GM19238 (cell line): ENCODE measurements around the gene WWOX.

Experiments
- DNase-seq: peaks from one replicate; pipeline ENCODE4 v3.0.0; 2011; ENCODE audit warnings: low spot score; ENCODE audit not compliant: insufficient read length

Gene WWOX

DNA sequence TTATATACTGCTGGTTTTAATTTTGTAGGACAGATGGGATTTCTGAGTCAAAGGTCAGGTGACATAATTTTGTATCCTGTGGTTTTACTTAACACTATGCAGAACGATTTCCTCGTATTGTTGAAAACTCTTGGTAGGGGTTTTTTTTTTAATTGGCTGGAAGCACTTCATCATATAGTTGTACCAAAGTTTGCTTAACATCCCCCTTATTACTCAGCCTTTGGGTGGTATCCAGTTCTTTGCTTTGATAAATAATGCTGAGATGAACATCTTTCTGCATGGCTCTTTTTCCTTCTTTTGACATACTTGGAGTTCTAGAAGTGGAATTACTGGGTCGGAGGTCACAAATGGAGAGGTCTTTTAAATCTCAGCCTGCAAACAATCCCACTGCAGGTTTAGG is 1082.0 kb downstream of the WWOX start:
- no peak for DNase-seq

DNA sequence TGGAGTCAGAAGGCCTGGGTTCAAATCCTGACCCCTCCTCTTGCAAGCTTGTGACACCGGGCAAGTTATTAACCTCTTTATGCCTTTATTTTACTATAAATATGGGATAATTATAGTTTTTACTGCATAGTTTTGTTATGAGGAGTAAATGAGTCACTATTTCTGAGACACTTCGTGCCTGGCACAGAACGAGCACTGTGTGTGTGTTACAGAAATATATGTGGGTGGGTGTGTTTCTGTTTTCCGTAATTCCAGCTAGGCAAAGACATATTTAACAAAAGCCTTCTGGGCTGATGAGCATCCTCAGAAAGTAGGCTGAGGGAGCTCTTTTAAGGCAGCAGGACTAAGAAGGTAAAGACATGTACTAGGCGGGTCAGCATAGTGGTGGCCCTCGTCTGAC is 1083.2 kb downstream of the WWOX start:
- no peak for DNase-seq

DNA sequence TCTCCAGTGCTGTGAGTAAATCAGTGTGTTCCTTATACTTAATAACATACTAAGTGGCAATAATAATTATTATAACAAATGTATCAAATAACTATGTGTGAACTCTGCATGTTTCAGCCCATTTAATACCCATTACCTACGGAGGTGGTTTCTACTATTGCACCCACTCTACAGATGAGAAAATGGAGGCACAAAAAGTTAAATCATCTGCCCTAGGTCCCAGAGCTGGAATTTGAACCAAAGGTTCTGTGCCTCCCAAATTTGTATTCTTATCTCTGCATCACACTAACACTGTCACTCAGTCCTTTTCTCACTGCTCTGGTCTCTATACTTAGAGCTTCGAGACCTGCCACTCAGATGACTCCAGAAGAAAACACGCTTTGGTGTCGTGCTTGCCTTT is 1084.1 kb downstream of the WWOX start:
- DNase-seq = no peak

DNA sequence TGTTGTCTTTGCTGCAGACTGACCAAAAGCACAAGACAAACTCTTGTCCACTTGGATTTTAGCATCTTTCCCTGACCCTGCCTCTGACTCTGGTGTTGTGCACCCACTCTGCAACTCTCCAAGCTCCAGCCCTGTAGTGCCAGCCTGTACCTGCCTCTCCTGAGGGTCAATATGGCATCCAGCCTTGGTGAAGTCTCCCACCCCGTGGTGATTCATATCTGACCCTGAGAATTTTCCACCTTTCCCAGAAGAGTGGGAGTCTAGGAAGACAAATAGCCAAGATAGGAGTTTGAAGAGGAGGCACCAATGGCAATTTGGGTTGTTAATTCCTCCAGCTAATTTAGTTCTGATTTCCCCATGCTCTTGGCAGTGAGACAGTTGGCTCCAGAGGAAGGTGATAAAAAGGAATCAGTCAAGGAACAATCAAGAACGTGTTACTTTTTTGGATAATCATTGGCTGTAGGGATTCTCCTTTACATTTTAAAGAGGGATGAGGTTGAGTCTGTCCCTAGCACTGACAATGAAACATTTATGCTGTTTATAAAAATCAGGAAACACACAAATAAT is 1085.1 kb downstream of the WWOX start:
- no peak for DNase-seq

DNA sequence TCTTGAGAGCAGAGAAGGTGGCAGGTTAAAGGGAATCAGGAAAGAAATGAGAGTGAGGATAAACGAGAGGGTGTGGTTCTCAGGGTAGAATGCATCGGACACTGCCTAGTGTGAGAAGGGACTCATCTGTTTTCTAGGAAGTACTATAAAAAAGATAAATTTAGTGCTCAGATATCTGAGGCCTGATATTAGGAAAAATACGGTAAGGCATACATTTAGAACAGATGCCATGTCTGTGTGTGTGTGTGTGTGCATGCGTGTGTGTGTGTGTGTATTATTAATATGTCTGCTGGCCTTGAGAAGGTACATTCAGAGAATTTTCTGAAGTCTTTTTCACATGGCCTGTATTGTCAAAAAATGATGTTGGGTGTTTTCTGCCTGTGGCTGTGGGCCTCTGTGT is 1086.3 kb downstream of the WWOX start:
- no peak for DNase-seq

DNA sequence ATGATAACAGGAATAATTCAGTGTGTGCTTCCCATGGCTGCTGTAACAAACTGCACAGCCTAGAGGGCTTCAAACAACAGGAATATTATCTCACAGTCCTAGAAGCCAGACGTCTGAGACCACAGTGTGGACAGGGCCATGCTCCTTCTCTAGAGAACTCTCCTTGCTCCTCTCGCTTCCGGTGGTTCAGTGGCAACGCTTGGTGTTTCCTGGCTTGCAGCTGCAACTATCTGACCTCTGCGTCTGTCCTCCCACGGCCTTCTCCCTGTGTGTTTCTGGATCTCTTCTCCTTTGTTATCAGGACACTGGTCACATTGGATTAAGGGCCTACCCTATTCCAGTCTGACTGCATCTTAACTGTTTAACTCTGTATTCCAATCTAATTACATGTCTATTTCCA is 1086.7 kb downstream of the WWOX start:
- DNase-seq = no peak

DNA sequence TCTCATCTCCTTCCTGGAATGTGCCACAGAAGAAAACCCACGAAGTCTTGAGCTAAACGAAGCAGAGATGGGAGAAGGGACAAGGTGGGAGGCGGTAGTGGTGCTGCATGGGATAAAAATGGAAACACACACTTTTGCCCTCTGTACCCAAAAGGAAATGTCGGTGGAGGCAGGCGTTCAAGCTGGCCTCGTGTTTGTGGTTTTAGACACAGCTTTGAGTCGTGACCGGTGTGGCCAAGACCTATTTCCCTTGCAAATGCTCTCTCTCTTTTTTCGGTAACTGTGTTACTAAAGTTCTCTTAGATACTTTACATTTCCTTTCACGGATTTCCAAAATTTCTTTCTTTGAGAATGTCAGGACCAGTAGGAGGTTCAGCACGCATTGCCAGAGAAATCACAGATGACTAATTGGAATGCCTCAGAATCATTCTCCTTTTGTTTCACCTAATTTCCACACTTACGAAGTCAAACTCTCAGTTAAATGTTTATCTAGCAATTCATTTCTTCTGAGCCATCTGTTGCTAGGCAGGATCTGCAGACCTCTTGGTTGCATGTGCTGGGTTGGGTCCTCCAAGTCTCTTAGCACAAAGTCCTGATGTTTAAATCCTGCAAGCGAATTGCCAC is 1088.8 kb downstream of the WWOX start:
- DNase-seq = no peak

DNA sequence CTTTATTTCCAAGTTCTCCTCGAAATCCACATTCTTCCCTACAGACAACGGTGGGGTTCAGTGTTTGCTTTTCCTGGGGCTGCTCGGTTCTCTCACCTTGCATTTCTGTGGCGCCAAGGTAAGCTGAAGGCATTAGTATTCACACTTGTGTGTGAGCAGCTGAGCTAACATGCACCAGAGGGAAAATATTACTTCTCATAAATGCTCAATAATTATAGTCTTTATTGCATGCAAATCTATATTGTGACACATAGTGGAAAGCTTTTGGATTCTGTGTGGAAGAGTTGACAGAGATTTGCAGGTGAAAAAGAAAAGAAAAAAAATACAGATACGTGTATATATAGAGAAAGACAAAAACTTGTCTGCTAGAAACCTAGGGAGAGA is 1089.3 kb downstream of the WWOX start:
- DNase-seq = no peak

DNA sequence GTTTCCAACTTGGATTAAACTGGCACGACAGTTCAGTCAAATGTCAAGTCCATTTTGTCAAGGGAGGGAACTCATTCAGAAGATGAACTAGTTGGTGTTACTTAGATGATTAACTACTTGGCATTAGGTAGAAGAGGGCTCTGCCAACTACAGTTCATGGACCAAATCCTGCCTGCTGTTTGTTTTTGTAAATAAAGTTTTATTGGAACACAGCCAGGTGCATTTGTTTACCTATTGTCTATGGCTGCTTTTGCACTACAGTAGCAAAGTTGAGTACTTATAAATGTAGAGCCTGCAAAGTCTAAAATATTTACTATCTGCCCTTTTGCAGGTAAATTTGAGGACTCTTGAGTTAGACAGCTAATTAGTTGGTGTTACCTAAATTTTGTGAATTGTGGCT is 1091.1 kb downstream of the WWOX start:
- DNase-seq = no peak

DNA sequence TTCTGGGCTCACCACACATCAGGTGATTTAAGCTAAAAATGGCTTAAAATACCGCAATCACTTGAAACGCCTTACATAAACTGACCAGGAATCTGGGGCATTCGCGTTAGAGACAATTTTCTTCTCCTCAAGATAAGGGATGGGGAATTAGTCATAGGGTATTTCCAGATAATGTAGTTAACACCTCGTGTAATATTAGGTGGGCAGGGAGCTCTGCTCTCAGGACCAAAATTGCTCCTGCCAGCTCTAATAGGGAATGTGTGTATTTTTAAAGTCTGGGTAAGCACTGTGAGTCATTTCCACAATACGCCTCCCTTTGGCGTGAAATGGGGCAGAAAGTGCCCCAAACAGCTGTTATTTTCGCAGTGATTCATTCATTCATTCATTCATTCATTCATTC is 1092.5 kb downstream of the WWOX start:
- no peak for DNase-seq

DNA sequence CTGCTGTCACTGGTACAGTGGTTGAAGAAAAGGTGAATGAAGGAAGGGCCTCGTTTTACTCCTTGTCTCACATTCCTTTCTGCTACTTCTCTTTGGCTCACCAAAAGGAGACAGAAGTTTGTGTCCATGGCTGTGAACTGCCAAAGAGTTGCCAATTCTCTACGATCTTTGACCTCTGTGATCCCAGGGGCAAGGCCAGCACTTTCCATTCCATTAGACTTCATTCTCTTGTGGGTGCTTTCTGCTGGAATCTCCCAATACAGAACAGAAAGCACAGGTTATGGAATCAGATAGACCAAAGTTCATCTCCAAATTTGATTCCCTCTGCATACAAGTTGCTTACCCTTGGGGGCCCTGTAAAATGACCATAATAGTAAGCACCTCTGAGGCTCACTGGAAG is 1093.5 kb downstream of the WWOX start:
- DNase-seq = no peak

DNA sequence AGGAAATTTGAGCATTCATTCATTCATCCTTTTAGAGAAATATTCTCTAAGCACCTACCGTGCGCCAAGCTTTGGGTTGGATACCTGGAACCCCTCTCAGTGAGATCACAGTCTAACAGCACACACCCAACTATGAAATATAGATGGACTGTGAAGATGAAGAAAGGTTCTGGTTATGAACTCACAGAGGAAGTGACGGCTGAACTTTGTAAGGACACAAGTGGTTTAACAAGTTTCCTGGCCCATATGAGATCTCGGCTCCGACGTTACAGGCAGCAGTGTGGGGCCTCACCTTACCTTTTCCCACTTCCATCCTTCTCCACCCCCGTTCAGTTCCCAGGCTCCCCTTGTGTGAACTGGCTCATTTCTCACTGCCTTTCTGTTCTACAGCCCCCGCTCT is 1094.8 kb downstream of the WWOX start:
- no peak for DNase-seq

DNA sequence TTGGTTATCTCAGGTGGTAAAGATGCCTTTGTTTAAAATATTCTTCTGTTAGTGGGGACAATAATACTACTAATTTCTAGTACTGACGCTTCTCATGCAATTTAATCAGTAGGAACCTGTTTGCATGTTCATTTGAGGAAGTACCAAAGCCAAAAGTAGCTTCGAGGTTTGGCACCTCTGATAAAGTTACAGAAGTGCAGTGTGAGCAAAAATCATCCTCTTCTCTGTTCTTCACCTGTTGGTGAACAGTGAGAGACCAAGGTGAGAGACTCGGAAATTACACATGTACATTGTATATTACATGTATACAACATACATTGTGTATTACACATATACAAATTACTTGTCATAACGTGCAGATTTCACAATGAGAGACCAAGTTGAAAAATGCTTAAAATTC is 1096.5 kb downstream of the WWOX start:
- DNase-seq = no peak

DNA sequence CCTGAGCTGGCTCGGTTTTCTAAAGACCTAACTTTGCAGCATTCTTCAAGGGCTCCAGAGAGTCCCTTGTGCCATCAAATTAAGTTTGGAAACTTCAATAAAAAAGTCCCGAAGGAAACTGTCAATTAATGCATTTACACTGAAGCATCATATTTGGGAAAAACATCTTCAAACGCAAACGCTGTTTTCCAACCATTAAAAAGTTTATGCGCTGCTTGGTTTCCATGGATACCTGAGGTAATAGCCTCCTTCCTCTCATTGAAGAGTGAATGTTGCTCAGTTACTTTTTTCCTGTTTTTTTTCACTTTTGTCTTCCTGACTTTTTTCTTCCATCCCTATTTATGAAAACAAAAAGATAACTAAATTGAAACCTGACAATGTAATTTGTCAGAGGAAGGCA is 1102.0 kb downstream of the WWOX start:
- no peak for DNase-seq

DNA sequence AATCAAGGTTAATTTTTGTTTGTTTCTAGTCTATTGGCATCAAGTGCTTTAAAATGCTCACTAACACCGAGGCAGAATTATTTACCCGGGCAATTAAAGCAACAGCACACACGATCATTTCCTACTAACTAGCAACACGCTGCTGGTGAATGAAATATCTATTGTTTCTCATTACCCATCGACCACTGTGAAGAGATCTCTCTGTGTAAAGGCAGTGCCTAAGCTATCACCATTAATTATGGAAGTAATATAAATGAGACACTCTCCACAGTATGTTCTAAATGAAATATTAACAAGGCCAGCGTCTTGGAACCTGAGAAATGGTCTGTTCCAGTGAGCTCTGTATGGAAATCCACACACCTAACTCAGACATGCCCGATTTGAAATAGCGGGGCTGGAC is 1103.5 kb downstream of the WWOX start:
- DNase-seq = no peak

DNA sequence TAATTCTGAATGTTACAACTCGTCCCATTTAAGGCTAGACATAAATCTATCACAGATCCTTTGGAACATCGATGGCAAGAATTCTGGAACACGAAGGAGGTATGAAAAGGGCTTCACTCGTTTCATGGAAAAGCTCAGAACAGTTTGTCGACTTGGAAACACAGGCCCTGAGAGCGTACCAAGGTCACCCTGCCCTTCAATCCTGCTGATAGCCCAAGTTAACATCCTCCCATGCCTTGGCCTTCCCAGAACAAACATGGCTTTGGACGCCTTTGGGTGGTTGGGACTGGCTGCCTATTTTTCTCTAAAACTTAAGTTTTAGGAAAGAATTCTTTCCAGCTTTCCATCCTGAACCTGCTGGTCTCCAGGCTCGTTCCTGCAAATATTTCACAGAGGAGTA is 1105.0 kb downstream of the WWOX start:
- DNase-seq = no peak

DNA sequence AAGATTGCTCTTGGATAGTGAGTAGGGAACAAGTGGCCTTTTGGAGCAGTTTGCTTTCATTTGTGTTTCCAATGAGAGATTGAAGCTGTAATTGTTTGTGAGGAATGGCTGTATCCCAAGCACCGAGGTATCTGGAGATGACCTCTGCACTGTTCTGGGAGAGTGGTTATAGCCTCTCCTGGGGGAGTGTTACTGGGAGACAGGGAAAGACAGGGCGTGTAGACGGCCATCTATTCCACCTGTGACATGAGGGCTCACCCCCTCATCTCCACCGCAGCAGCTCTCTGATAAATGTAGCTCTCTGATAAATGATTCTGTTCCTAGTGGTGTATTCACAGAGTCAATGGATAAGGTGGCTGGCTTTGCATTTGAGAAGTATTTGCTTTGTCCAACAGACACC is 1107.4 kb downstream of the WWOX start:
- DNase-seq = no peak

DNA sequence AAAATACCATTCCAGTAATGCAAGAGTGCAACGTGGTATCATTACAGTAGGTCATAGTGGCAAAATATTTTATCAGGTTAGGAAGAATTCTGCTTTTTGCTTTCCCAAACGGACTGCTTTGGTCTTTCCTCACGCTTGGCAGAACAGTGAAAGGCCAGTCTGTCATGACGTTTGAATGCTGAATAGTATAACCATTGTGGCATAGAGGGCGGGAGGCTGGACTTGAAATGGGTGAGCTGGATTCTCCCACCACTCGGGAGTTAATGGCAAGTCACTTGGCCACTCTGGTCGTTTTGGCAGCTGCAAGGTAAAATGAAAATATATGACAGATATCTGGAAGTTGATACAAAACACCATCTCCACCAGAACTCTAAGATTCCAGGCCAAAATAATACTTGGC is 1109.9 kb downstream of the WWOX start:
- DNase-seq = no peak

DNA sequence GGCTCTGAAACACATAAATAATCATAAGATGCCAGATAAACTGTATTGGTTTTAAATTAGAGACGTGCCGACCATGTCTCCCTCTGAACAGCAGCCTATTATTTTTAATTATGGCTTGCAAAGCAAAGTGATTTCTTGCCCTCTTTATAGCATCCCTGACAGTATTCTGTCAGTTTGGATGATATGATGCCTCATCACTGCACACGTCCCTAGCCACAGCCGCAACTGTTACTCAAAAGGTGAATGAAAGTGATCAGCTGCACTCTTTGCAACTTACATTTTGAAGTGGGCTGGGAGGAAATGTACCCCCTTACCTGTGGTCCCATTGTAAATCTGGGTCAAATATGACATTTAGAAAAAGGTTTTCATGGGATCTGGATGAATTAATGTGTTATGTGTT is 1111.2 kb downstream of the WWOX start:
- no peak for DNase-seq

DNA sequence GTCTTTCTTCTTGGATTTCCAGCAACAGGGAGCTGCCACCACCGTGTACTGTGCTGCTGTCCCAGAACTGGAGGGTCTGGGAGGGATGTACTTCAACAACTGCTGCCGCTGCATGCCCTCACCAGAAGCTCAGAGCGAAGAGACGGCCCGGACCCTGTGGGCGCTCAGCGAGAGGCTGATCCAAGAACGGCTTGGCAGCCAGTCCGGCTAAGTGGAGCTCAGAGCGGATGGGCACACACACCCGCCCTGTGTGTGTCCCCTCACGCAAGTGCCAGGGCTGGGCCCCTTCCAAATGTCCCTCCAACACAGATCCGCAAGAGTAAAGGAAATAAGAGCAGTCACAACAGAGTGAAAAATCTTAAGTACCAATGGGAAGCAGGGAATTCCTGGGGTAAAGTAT is 1112.1 kb downstream of the WWOX start:
- DNase-seq = no peak

DNA sequence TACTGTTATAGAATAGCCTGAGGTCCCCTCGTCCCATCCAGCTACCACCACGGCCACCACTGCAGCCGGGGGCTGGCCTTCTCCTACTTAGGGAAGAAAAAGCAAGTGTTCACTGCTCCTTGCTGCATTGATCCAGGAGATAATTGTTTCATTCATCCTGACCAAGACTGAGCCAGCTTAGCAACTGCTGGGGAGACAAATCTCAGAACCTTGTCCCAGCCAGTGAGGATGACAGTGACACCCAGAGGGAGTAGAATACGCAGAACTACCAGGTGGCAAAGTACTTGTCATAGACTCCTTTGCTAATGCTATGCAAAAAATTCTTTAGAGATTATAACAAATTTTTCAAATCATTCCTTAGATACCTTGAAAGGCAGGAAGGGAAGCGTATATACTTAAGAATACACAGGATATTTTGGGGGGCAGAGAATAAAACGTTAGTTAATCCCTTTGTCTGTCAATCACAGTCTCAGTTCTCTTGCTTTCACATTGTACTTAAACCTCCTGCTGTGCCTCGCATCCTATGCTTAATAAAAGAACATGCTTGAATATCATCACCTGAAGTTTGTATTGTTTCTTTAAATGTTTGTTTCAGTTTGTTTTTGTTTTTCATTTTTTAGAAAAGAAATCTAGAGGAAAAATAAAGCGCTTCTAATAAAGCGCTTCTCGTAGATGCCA is 1112.8 kb downstream of the WWOX start:
- no peak for DNase-seq

DNA sequence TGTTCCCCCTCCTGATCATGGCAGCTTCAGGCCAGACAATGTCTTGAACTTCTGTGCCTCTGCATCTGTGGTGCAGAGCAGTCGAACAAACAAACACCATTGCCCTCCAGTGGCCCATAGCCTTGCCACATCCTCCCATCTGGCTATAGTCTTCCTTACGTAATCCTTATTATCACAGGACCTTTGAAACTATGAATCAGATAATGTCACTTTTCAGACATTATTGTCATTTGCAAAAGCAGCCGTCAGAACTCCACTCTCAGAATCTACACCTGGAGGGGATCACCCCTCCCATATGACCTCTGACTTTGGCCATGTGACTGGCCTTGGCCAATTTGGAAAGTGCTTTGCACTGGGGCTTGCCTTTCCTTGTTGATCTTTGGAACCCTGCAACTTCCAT is 1113.8 kb downstream of the WWOX start:
- DNase-seq = no peak

DNA sequence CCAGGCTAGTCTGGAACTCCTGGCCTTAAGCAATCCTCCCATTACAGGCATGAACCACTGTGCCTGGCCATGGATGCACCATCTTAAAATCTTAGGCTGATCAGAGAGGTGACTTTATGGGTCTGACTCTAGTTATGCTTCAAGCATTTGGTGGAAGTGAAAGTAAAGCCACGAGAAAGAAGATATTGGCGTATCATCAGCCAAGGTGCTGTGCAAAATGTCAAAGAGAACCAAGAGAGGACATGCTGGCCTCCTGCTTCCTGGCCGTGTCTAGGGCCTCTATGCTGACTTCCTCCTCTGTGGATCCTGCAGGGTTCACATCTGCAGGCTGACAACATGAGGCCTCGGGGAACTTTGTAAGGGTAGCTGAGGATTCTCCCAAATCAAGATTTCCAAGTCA is 1115.8 kb downstream of the WWOX start:
- DNase-seq = no peak
